ENCODE measurements around the gene OXER1. TPM values are rescaled to one million over a fixed set of nuclear protein-coding genes. Genes with fewer than 3 reads are reported as not detected.

Gene OXER1
- total and polyA plus RNA-seq, 2 of the 13 experiments (the other 11 are each of a cell fraction or from before 2014, with no cell fraction given), result 8.0 to 9.0 TPM

DNA sequence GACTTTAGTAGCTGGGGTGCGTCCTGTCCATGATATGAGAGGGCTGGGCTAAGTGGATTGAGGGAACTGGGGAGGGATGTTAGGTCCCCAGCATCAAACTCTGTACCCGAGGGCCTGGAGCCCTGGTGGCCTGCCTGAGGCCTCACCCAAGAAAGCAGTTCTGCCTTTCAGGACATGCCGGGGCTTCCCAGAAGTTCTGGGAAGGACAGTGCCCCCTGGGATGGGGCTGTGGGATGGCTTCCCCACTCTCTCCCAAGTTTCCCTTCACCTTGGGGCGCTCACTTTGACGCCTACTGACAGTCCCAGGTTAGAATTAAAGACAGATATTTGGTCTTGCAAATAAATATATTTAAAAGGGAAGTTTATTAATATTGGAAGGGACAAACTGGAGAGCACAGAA is 1.8 kb downstream of the OXER1 start:
- CTCF ChIA-PET (ENCODE audit: low intra/inter-chr PET ratio, low total read pairs), result no interaction called here
- peaks cover 6% of the 10 kb centered on the region for H3K4me1 ChIP-seq (ENCODE audit: insufficient read depth, low read length)
- TF ChIP-seq CCDC6 (CRISPR knock-in tag; IDR thresholded peaks at IDR 0.05) (no peak), IKZF1 (IDR thresholded peaks at IDR 0.05) (no peak), ZNF136 (CRISPR knock-in tag; IDR thresholded peaks at IDR 0.05; ENCODE audit: low read depth) (no peak), ZNF20 (CRISPR knock-in tag; IDR thresholded peaks at IDR 0.05) (no peak), ZNF331 (CRISPR knock-in tag; IDR thresholded peaks at IDR 0.05) (no peak), GABPA (IDR thresholded peaks at IDR 0.05; ENCODE audit: low read depth, low read length) (no peak), GABPA (CRISPR knock-in tag; IDR thresholded peaks at IDR 0.05; ENCODE audit: low read depth) (no peak), MATR3 (CRISPR knock-in tag; IDR thresholded peaks at IDR 0.05) (no peak), ZNF138 (CRISPR knock-in tag; IDR thresholded peaks at IDR 0.05; ENCODE audit: low read depth) (no peak), CHD4 (IDR thresholded peaks at IDR 0.05; ENCODE audit: borderline replicate concordance, low read length) (no peak), MAFF (IDR thresholded peaks at IDR 0.05; ENCODE audit: low read depth, low read length) (no peak)
- TF ChIP-seq, protein P1, sequence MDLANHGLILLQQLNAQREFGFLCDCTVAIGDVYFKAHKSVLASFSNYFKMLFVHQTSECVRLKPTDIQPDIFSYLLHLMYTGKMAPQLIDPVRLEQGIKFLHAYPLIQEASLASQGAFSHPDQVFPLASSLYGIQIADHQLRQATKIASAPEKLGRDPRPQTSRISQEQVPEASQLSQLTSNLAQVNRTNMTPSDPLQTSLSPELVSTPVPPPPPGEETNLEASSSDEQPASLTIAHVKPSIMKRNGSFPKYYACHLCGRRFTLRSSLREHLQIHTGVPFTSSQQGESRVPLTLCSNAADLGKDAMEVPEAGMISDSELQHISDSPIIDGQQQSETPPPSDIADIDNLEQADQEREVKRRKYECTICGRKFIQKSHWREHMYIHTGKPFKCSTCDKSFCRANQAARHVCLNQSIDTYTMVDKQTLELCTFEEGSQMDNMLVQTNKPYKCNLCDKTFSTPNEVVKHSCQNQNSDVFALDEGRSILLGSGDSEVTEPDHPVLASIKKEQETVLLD (CRISPR knock-in tag; IDR thresholded peaks at IDR 0.05; ENCODE audit: low read depth), result no peak
- TF ChIP-seq, protein P2, sequence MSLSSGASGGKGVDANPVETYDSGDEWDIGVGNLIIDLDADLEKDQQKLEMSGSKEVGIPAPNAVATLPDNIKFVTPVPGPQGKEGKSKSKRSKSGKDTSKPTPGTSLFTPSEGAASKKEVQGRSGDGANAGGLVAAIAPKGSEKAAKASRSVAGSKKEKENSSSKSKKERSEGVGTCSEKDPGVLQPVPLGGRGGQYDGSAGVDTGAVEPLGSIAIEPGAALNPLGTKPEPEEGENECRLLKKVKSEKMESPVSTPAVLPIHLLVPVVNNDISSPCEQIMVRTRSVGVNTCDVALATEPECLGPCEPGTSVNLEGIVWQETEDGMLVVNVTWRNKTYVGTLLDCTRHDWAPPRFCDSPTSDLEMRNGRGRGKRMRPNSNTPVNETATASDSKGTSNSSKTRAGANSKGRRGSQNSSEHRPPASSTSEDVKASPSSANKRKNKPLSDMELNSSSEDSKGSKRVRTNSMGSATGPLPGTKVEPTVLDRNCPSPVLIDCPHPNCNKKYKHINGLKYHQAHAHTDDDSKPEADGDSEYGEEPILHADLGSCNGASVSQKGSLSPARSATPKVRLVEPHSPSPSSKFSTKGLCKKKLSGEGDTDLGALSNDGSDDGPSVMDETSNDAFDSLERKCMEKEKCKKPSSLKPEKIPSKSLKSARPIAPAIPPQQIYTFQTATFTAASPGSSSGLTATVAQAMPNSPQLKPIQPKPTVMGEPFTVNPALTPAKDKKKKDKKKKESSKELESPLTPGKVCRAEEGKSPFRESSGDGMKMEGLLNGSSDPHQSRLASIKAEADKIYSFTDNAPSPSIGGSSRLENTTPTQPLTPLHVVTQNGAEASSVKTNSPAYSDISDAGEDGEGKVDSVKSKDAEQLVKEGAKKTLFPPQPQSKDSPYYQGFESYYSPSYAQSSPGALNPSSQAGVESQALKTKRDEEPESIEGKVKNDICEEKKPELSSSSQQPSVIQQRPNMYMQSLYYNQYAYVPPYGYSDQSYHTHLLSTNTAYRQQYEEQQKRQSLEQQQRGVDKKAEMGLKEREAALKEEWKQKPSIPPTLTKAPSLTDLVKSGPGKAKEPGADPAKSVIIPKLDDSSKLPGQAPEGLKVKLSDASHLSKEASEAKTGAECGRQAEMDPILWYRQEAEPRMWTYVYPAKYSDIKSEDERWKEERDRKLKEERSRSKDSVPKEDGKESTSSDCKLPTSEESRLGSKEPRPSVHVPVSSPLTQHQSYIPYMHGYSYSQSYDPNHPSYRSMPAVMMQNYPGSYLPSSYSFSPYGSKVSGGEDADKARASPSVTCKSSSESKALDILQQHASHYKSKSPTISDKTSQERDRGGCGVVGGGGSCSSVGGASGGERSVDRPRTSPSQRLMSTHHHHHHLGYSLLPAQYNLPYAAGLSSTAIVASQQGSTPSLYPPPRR (CRISPR knock-in tag; IDR thresholded peaks at IDR 0.05; ENCODE audit: borderline replicate concordance), result no peak
- TF ChIP-seq, protein P3, sequence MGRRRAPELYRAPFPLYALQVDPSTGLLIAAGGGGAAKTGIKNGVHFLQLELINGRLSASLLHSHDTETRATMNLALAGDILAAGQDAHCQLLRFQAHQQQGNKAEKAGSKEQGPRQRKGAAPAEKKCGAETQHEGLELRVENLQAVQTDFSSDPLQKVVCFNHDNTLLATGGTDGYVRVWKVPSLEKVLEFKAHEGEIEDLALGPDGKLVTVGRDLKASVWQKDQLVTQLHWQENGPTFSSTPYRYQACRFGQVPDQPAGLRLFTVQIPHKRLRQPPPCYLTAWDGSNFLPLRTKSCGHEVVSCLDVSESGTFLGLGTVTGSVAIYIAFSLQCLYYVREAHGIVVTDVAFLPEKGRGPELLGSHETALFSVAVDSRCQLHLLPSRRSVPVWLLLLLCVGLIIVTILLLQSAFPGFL (CRISPR knock-in tag; IDR thresholded peaks at IDR 0.05), result no peak
- H3K9me3 ChIP-seq (ENCODE audit: low read length), result no peaks in the 10 kb centered on the region
- no peak overlapping the region for H3K4me2 ChIP-seq (ENCODE audit: low read depth, low read length)
- DNase-seq (ENCODE audit: low spot score) (no peak), ATAC-seq (peak; percentile 9; the same call in 2 of the 3 replicates), FAIRE-seq (no peak)
- 86% methylated on average over 5 of the region's 5 CpGs for WGBS (ENCODE audit: low lambda C conversion rate)
- no peaks in the 10 kb centered on the region for H3K36me3 ChIP-seq (replicated peaks in 1 of 2; ENCODE audit: control insufficient read depth in 1 of 2, insufficient read depth in 2 of 2, low read length in 2 of 2)
- intact Hi-C loops (cut with micrococcal nuclease; ENCODE audit: unreplicated experiment) (no loop called here), in situ Hi-C loops (cut with HindIII; ENCODE audit: extremely low pct_ligation_motif_present, low pct_unique_long_range_greater_than_20kb) (no loop called here)
- no peak overlapping the region for H3K27ac ChIP-seq (ENCODE audit: extremely low read length, insufficient read depth, low read length)
- POLR2A ChIA-PET, result interaction anchor here (1.0 kb wide), 1 partner anchor 23 kb away, joined by 3 read pairs; no protein-coding TSS in a partner anchor
- no peak overlapping the region for H3K4me3 ChIP-seq (replicated peaks in 1 of 3; ENCODE audit: insufficient read depth in 1 of 3, low read depth in 2 of 3, low read length in 3 of 3)
- no peak overlapping the region for H2AFZ ChIP-seq (ENCODE audit: low read length)
- no peak overlapping the region for H3K9ac ChIP-seq (ENCODE audit: insufficient read depth, low read depth, low read length)
- H3K27me3 ChIP-seq (ENCODE audit: control insufficient read depth in 1 of 2, insufficient read depth in 2 of 2, low read length in 2 of 2), result no peaks in the 10 kb centered on the region
- H4K20me1 ChIP-seq (ENCODE audit: insufficient read depth, low read length), result no peaks in the 10 kb centered on the region
- no TSS peak for BruUV-seq (replicated peaks)
- no peaks in the 10 kb centered on the region for H3K79me2 ChIP-seq (ENCODE audit: insufficient read depth, low read length)
